CD4-positive, alpha-beta memory T cell (primary cell): ENCODE data around the gene GALNT7. TPM values are rescaled to one million over a fixed set of nuclear protein-coding genes. Genes with fewer than 3 reads are reported as not detected.

Experiments used
- CTCF ChIA-PET: fragments of 350-600 bp; sonication (Branson Sonifier 250); formaldehyde crosslinking; loops from one replicate; lab custom pipeline; 2021; ENCODE audit warnings: inconsistent platforms; ENCODE audit not compliant: partially characterized antibody; lab: Charles Lee
- POLR2A ChIA-PET: fragments of 350-600 bp; sonication (Branson Sonifier 250); formaldehyde crosslinking; loops from one replicate; lab custom pipeline; 2021; ENCODE audit not compliant: partially characterized antibody; lab: Charles Lee
- DNase-seq, 5 donors: peaks; one replicate each; pipeline versions ENCODE4 v3.0.0 to v3.0.0-alpha.2; 2020 to 2022; ENCODE audit warnings: mixed read lengths in 1 of 5
- H3K27ac ChIP-seq: one replicate; pipeline ENCODE4 v1.7.0; 2013; ENCODE audit warnings: low read depth, low read length
- H3K27me3 ChIP-seq: 2 replicates; pipeline ENCODE4 v1.7.0; 2013; ENCODE audit warnings: mild to moderate bottlenecking, low read length, moderate library complexity; ENCODE audit not compliant: insufficient read depth
- H3K36me3 ChIP-seq: 2 replicates; pipeline ENCODE4 v1.7.0; 2013; ENCODE audit warnings: mild to moderate bottlenecking, low read length, moderate library complexity; ENCODE audit not compliant: insufficient read depth
- H3K4me1 ChIP-seq: 2 replicates; pipeline ENCODE4 v1.7.0; 2013; ENCODE audit warnings: mild to moderate bottlenecking, low read length, moderate library complexity; ENCODE audit not compliant: insufficient read depth
- H3K4me3 ChIP-seq, 2 donors: one replicate each; pipeline ENCODE4 v1.7.0; 2013; ENCODE audit warnings: low read length in 2 of 2, mild to moderate bottlenecking in 1 of 2
- H3K9me3 ChIP-seq, 2 donors: one replicate each; pipeline ENCODE4 v1.7.0; 2013; ENCODE audit warnings: low read length in 2 of 2, control low read depth in 1 of 2; ENCODE audit not compliant: control insufficient read depth in 1 of 2
- H3K27ac Mint-ChIP-seq, 7 donors: one replicate each; pipeline ENCODE4 v1.8.0; 2020 to 2021; ENCODE audit warnings: mixed read lengths in 7 of 7, mild to moderate bottlenecking in 6 of 7, inconsistent platforms in 3 of 7, moderate library complexity in 3 of 7
- H3K27me3 Mint-ChIP-seq, 2 donors: one replicate each; pipeline ENCODE4 v1.8.0; 2020 to 2021; ENCODE audit warnings: mixed read lengths in 2 of 2
- H3K36me3 Mint-ChIP-seq, 2 donors: one replicate each; pipeline ENCODE4 v1.8.0; 2020 to 2021; ENCODE audit warnings: mixed read lengths in 2 of 2, inconsistent platforms in 1 of 2, mild to moderate bottlenecking in 1 of 2
- H3K4me1 Mint-ChIP-seq, 4 donors: one replicate each; pipeline ENCODE4 v1.8.0; 2020 to 2021; ENCODE audit warnings: mixed read lengths in 4 of 4, mild to moderate bottlenecking in 1 of 4
- H3K4me3 Mint-ChIP-seq, 8 donors: one replicate each; pipeline ENCODE4 v1.8.0; 2020 to 2021; ENCODE audit warnings: mixed read lengths in 8 of 8, mild to moderate bottlenecking in 7 of 8, moderate library complexity in 6 of 8, inconsistent platforms in 3 of 8
- H3K9me3 Mint-ChIP-seq, 8 donors: one replicate each; pipeline ENCODE4 v1.8.0; 2020 to 2021; ENCODE audit warnings: mixed read lengths in 8 of 8, mild to moderate bottlenecking in 5 of 8, inconsistent platforms in 3 of 8, moderate library complexity in 1 of 8
- intact Hi-C: fragments of 100-400 bp; cut with micrococcal nuclease; formaldehyde crosslinking; loops from one replicate; pipeline ENCODE4 v1.15.1; 2023
- polyA plus RNA-seq, 2 donors: library from polyadenylated mRNA; unstranded; fragments of 300-500 nt; fragmentation: Illumina TruSeq; gene quantifications; one replicate each; pipeline ENCODE4 v1.2.3, GENCODE V29; 2021
- total RNA-seq, 2 experiments: library from RNA; stranded (reverse); gene quantifications; one replicate each; pipeline ENCODE4 v1.2.3, GENCODE V29; 2021

Gene GALNT7
- total and polyA plus RNA-seq, 4 experiments from 2014 or later, result 12.6 to 26.3 (median 22.3) TPM

DNA sequence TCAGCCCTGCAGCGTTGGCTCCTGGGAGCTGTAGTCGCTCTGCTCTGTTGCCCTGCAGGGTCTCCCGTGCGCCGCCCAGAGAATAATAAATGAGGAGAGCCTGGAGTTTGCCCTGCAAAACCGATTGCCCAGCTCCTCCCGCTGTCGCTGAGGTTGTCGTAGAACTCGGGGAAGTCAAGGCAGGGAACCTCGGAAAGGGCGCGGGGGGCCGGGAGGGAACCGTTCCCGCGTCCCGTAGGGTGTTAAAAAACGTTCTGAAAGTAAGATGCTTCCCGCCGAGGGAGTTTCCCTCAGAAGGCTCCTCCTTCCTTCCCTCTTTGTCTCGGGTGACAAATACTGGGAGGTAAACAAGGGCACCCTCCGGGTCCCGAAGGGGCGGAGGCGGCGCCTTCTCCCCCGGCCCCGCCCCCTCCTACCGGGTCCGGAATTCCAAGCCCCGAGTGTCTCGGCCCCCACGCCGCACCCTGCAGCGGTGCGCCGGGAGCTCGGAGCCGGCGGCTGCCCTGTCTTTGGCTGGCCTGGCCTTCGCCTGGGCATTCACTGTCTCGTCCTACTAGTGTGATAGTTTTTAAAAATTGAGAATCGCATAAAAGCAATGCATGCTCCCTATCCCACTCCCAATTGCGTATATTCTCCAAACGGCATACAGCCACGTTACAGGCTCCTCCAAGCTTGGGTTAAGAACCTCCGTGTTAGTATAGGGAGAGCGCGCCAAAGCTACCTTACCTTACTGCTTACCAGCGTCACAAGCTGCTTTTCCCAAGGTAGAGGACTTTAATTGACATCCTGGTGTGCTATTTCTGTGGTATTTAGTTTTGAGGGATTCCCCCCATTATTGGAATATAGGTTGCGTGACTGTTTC lies 166.5 kb downstream of the GALNT7 start:
- intact Hi-C loops, result loop anchor here (1.0 to 5.0 kb wide), 4 partner anchors 35 to 948 kb away; partner anchors contain the start of genes CEP44, FBXO8 and SAP30
- Histone ChIP-seq H3K4me1 (peaks cover 26% of the 10 kb centered on the region), H3K27me3 (no peaks in the 10 kb centered on the region), H3K4me3 (peak overlapping the region; percentile 92 to 95), H3K9me3 (no peaks in the 10 kb centered on the region), H3K27ac (peak overlapping the region; percentile 43), H3K36me3 (no peaks in the 10 kb centered on the region)
- Mint-ChIP-seq H3K4me1 (peaks cover 17 to 33% (median 21%) of the 10 kb centered on the region in 4 donors), H3K9me3 (peaks cover 0 to 4% (median 0%) of the 10 kb centered on the region in 8 donors), H3K4me3 (peak overlapping the region; percentile 97 to 100 (median 98)), H3K27me3 (peaks cover 0 to 2% of the 10 kb centered on the region in 2 donors), H3K27ac (peak overlapping the region in 6 of 7 donors; percentile 95 to 99 (median 98)), H3K36me3 (peaks cover 4 to 30% of the 10 kb centered on the region in 2 donors)
- ChIA-PET CTCF (interaction anchor here (1.2 to 6.2 kb wide), 6 partner anchors 11 to 87 kb away, joined by 3 to 72 read pairs (median 8); partner anchors contain the start of gene SAP30), POLR2A (interaction anchor here (0.6 to 8.1 kb wide), 19 partner anchors 11 to 948 kb away, joined by 3 to 375 read pairs (median 6); partner anchors contain the start of genes CEP44, FBXO8, GALNT7 and SAP30)
- peak in 1 of 5 donors; percentile 52 for DNase-seq

DNA sequence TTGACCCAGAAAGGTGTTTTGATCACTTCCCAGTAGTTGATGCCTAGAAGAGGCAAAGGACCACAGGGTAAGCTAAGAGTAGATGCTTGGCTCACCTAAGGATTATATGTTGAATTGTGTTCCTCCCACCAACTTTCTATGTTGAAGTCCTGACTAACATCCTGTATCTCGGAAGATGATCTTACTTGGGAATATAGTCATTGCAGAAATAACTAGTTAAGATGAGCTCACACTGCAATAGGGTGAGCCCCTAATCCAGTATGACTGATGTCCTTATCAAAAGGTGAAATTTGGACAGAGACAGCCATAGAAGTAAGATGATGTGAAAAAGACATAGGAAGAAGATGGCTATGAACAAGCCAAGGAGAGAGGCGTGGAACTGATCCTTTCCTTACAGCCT lies 168.9 kb downstream of the GALNT7 start:
- POLR2A ChIA-PET, result no interaction called here
- Histone ChIP-seq H3K9me3 (no peaks in the 10 kb centered on the region), H3K4me3 (no peak overlapping the region), H3K36me3 (no peaks in the 10 kb centered on the region), H3K4me1 (peaks cover 11% of the 10 kb centered on the region), H3K27me3 (no peaks in the 10 kb centered on the region), H3K27ac (no peak overlapping the region)
- Mint-ChIP-seq H3K4me1 (peaks cover 10 to 25% (median 12%) of the 10 kb centered on the region in 4 donors), H3K9me3 (peaks cover 0 to 3% (median 0%) of the 10 kb centered on the region in 8 donors), H3K4me3 (no peak overlapping the region), H3K27me3 (peaks cover 0 to 2% of the 10 kb centered on the region in 2 donors), H3K27ac (no peak overlapping the region), H3K36me3 (peaks cover 0 to 19% of the 10 kb centered on the region in 2 donors)
- CTCF ChIA-PET, result interaction anchor here (1.0 kb wide), 1 partner anchor 18 kb away, joined by 3 read pairs; no protein-coding TSS in a partner anchor
- intact Hi-C loops, result no loop called here
- no peak for DNase-seq

DNA sequence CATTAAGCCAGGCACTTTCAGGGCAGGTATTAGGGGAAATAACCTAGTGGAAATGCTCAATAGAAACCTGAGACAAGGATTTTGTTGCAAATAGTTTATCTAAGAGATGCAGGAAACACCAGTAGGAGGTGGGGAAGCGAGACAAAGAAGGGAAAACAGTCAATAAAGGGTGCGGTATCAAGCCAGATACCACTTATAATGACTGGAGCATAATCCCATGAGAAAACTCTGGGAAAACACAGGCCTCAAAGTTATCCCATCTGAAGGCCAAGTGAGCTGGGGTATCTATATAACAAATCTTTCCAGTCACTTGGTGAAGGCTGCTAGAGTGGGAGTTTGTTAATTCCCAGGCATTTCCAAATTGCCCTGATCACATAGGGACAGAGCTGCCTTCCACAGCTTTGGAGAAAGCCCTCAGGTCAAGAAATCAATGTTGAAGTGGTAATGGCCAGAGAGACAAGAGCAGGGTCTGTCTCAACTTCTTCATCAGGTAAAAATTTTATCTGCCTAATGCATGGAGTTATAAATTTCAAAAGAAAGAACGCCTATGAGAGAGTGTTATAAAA lies 175.3 kb downstream of the GALNT7 start:
- no peak overlapping the region for H3K27ac ChIP-seq
- no peaks in the 10 kb centered on the region for H3K4me1 ChIP-seq
- no peak for DNase-seq
- Mint-ChIP-seq H3K36me3 (no peaks in the 10 kb centered on the region), H3K27ac (no peak overlapping the region), H3K9me3 (peaks cover 0 to 4% (median 0%) of the 10 kb centered on the region in 8 donors), H3K27me3 (peaks cover 0 to 5% of the 10 kb centered on the region in 2 donors), H3K4me3 (no peak overlapping the region), H3K4me1 (no peaks in the 10 kb centered on the region)
- POLR2A ChIA-PET, result no interaction called here
- no peaks in the 10 kb centered on the region for H3K36me3 ChIP-seq
- H3K4me3 ChIP-seq, result no peak overlapping the region
- no peaks in the 10 kb centered on the region for H3K27me3 ChIP-seq
- CTCF ChIA-PET, result no interaction called here
- intact Hi-C loops, result no loop called here
- no peaks in the 10 kb centered on the region for H3K9me3 ChIP-seq

DNA sequence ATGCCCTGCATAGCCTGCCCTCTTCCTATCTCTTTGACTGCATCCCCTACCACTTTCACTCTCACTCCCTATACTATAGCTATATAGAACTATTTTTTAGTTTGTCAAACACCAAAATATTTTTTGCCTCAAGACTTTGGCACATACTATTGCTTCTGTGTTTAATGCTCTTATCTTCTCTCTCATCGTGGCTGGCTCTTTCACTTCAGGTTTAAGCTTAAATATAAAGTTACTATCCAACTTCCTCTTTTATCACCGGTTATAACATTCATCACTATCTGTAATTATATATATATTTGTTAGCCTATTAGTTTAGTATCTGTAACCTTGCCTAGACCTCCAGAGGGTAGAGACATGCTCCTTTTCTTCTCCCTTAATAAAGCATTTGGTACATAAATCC lies 177.0 kb downstream of the GALNT7 start:
- Mint-ChIP-seq H3K27ac (no peak overlapping the region), H3K4me1 (no peaks in the 10 kb centered on the region), H3K36me3 (no peaks in the 10 kb centered on the region), H3K27me3 (peaks cover 0 to 5% of the 10 kb centered on the region in 2 donors), H3K4me3 (no peak overlapping the region), H3K9me3 (peaks cover 0 to 4% (median 0%) of the 10 kb centered on the region in 8 donors)
- DNase-seq, result no peak
- intact Hi-C loops, result no loop called here
- Histone ChIP-seq H3K27ac (no peak overlapping the region), H3K36me3 (no peaks in the 10 kb centered on the region), H3K9me3 (no peaks in the 10 kb centered on the region), H3K27me3 (no peaks in the 10 kb centered on the region), H3K4me1 (no peaks in the 10 kb centered on the region), H3K4me3 (no peak overlapping the region)
- ChIA-PET POLR2A (interaction anchor here (1.0 to 1.2 kb wide), 3 partner anchors 11 to 25 kb away, joined by 3 read pairs; partner anchors contain the start of genes HMGB2 and SAP30), CTCF (interaction anchor here (1.0 to 1.5 kb wide), 3 partner anchors 11 to 15 kb away, joined by 3 to 4 read pairs (median 4); partner anchors contain the start of gene HMGB2)

DNA sequence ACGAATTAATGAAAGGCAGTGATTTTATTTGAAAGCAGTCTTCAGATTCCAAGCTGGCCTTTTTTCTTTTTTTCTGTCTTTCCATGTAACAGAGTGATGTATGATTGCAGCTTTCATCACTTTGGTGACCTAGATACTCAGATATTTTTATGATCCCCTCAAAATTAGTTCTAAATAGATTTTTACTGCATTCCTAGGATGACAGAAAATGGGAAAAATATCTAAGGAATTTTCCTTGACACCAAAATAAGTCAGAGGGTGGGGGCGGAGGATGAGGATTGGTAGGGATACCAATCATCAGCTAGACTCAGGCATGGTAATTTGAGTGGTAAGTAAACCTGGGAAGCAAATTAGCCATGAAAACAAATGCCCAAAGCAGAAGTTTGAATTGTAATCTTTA lies 177.5 kb downstream of the GALNT7 start:
- H3K27ac Mint-ChIP-seq, result no peak overlapping the region
- no peak for DNase-seq
- Histone ChIP-seq H3K9me3 (no peaks in the 10 kb centered on the region), H3K27me3 (no peaks in the 10 kb centered on the region), H3K36me3 (no peaks in the 10 kb centered on the region), H3K4me1 (no peaks in the 10 kb centered on the region), H3K4me3 (no peak overlapping the region), H3K27ac (no peak overlapping the region)
- peaks cover 0 to 4% (median 0%) of the 10 kb centered on the region in 8 donors for H3K9me3 Mint-ChIP-seq
- no peaks in the 10 kb centered on the region for H3K36me3 Mint-ChIP-seq
- ChIA-PET CTCF (interaction anchor here (1.0 to 1.5 kb wide), 4 partner anchors 11 to 27 kb away, joined by 3 to 4 read pairs (median 4); partner anchors contain the start of gene HMGB2), POLR2A (interaction anchor here (1.0 to 1.2 kb wide), 2 partner anchors 12 to 13 kb away, joined by 3 read pairs; partner anchors contain the start of gene HMGB2)
- peaks cover 0 to 5% of the 10 kb centered on the region in 2 donors for H3K27me3 Mint-ChIP-seq
- intact Hi-C loops, result no loop called here
- no peaks in the 10 kb centered on the region for H3K4me1 Mint-ChIP-seq
- H3K4me3 Mint-ChIP-seq, result no peak overlapping the region

DNA sequence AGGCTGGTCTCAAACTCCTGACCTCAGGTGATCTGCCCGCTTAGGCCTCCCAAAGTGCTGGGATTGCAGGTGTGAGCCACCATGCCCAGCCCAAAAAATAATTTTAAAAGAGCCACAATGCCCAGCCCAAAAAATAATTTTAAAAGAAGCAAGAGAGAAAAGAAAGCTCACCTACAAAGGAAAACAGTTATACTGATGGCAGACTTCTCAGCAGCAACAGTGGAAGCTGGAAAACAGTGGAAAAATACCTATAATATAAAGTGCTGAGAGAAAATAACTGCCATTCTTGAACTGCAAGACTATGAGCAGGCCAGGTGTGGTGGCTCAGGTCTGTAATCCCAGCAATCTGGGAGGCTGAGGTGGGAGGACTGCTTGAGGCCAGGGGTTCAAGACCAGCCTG lies 178.9 kb downstream of the GALNT7 start:
- H3K4me3 ChIP-seq, result no peak overlapping the region
- H3K9me3 Mint-ChIP-seq, result peaks cover 0 to 4% (median 0%) of the 10 kb centered on the region in 8 donors
- no peak overlapping the region for H3K27ac Mint-ChIP-seq
- intact Hi-C loops, result no loop called here
- H3K4me3 Mint-ChIP-seq, result no peak overlapping the region
- CTCF ChIA-PET, result no interaction called here
- POLR2A ChIA-PET, result interaction anchor here (1.1 to 1.8 kb wide), 2 partner anchors 13 to 22 kb away, joined by 4 to 5 read pairs; partner anchors contain the start of gene HMGB2
- no peaks in the 10 kb centered on the region for H3K36me3 Mint-ChIP-seq
- H3K27me3 ChIP-seq, result no peaks in the 10 kb centered on the region
- H3K27ac ChIP-seq, result no peak overlapping the region
- no peaks in the 10 kb centered on the region for H3K4me1 Mint-ChIP-seq
- H3K36me3 ChIP-seq, result no peaks in the 10 kb centered on the region
- H3K9me3 ChIP-seq, result no peaks in the 10 kb centered on the region
- no peak for DNase-seq
- no peaks in the 10 kb centered on the region for H3K4me1 ChIP-seq
- H3K27me3 Mint-ChIP-seq, result peaks cover 0 to 5% of the 10 kb centered on the region in 2 donors
